Large intestine (tissue), 3 donors: ENCODE measurements around the gene PARD6G. TPM values are rescaled to one million over a fixed set of nuclear protein-coding genes. Genes with fewer than 3 reads are reported as not detected.
"Not testable (repeated sequence)": the region's sequence is repeated elsewhere in the genome, so short reads cannot be mapped to it uniquely, and the experiment has no call there.

ENCODE experiments used
- DNase-seq, 2 donors: peaks; one replicate each; pipeline versions ENCODE4 v3.0.0 to v3.0.0-alpha.2; 2013
- H3K27ac ChIP-seq: one replicate; pipeline ENCODE4 v1.5.1; 2013; ENCODE audit warnings: low read length
- H3K27me3 ChIP-seq: 2 replicates; pipeline ENCODE4 v1.6.1; 2013; ENCODE audit warnings: low read length; ENCODE audit not compliant: control insufficient read depth, insufficient read depth
- H3K36me3 ChIP-seq: 2 replicates; pipeline ENCODE4 v1.6.1; 2013; ENCODE audit warnings: low read length; ENCODE audit not compliant: control insufficient read depth, insufficient read depth
- H3K4me1 ChIP-seq: one replicate; pipeline ENCODE4 v1.6.1; 2013; ENCODE audit warnings: low read length; ENCODE audit not compliant: control insufficient read depth, insufficient read depth
- H3K4me3 ChIP-seq: one replicate; pipeline ENCODE4 v1.5.1; 2013; ENCODE audit warnings: low read length
- H3K9me3 ChIP-seq: one replicate; pipeline ENCODE4 v1.6.1; 2013; ENCODE audit warnings: mild to moderate bottlenecking, low read depth, low read length, moderate library complexity; ENCODE audit not compliant: control insufficient read depth
- WGBS: methylation state at CpG from one replicate; pipeline ENCODE4 v1.1.5; 2013; ENCODE audit warnings: low lambda C conversion rate; ENCODE audit not compliant: insufficient coverage; 5-methylcytosine and 5-hydroxymethylcytosine counted together
- polyA plus RNA-seq: library from polyadenylated mRNA; unstranded; fragments of 120-200 nt; gene quantifications from one replicate; pipeline ENCODE4 v1.2.1, GENCODE V29; 2013

Gene PARD6G
- polyA plus RNA-seq, 1 donor: 7.4 TPM

GRCh38 chr18:80229766-80230745, 17.3 kb downstream of the PARD6G start:
- no peak for DNase-seq
- no peaks in the 10 kb centered on the region for H3K36me3 ChIP-seq
- H3K27ac ChIP-seq: no peak overlapping the region
- no peak overlapping the region for H3K4me3 ChIP-seq
- WGBS: no CpG with 5 or more reads among the region's 22 CpGs
- no peaks in the 10 kb centered on the region for H3K27me3 ChIP-seq
- H3K9me3 ChIP-seq: no peaks in the 10 kb centered on the region
- no peaks in the 10 kb centered on the region for H3K4me1 ChIP-seq

- no CpG with 5 or more reads among the region's 3 CpGs for WGBS
- no peak for DNase-seq
- no peaks in the 10 kb centered on the region for H3K4me1 ChIP-seq
- H3K36me3 ChIP-seq: no peaks in the 10 kb centered on the region
- H3K27ac ChIP-seq: no peak overlapping the region
- H3K27me3 ChIP-seq: no peaks in the 10 kb centered on the region
- H3K4me3 ChIP-seq: no peak overlapping the region
- no peaks in the 10 kb centered on the region for H3K9me3 ChIP-seq
Observed at GRCh38 chr18:80229363-80229762, 18.0 kb downstream of the PARD6G start.

GRCh38 chr18:80228051-80228848, 19.1 kb downstream of the PARD6G start:
- Histone ChIP-seq H3K36me3 (no peaks in the 10 kb centered on the region), H3K27me3 (no peaks in the 10 kb centered on the region), H3K4me3 (no peak overlapping the region), H3K27ac (no peak overlapping the region), H3K9me3 (no peaks in the 10 kb centered on the region), H3K4me1 (no peaks in the 10 kb centered on the region)
- no CpG with 5 or more reads among the region's 18 CpGs for WGBS
- no peak for DNase-seq

GRCh38 chr18:80227472-80227871, 19.8 kb downstream of the PARD6G start:
- Histone ChIP-seq H3K4me3 (no peak overlapping the region), H3K9me3 (no peaks in the 10 kb centered on the region), H3K4me1 (no peaks in the 10 kb centered on the region), H3K36me3 (no peaks in the 10 kb centered on the region), H3K27ac (no peak overlapping the region), H3K27me3 (no peaks in the 10 kb centered on the region)
- no CpG with 5 or more reads among the region's 5 CpGs for WGBS
- DNase-seq: no peak

- Histone ChIP-seq H3K9me3 (no peaks in the 10 kb centered on the region), H3K4me3 (no peak overlapping the region), H3K27ac (no peak overlapping the region), H3K4me1 (no peaks in the 10 kb centered on the region), H3K27me3 (no peaks in the 10 kb centered on the region), H3K36me3 (no peaks in the 10 kb centered on the region)
- no peak for DNase-seq
- WGBS: no CpG with 5 or more reads among the region's 4 CpGs
Observed at GRCh38 chr18:80225685-80226084, 21.6 kb downstream of the PARD6G start.

- no peak overlapping the region for H3K27ac ChIP-seq
- no peak overlapping the region for H3K4me3 ChIP-seq
- no peak for DNase-seq
- no peaks in the 10 kb centered on the region for H3K27me3 ChIP-seq
- WGBS: no CpG with 5 or more reads among the region's 4 CpGs
- H3K4me1 ChIP-seq: no peaks in the 10 kb centered on the region
- no peaks in the 10 kb centered on the region for H3K36me3 ChIP-seq
- H3K9me3 ChIP-seq: no peaks in the 10 kb centered on the region
Observed at GRCh38 chr18:80223581-80224148, 23.6 kb downstream of the PARD6G start.

- H3K27ac ChIP-seq, H3K9me3 ChIP-seq, H3K4me3 ChIP-seq, DNase-seq, H3K4me1 ChIP-seq, H3K27me3 ChIP-seq, H3K36me3 ChIP-seq: not testable (repeated sequence)
- 40% methylated on average over 1 of the region's 4 CpGs for WGBS
Observed at GRCh38 chr18:80219488-80219887, 27.8 kb downstream of the PARD6G start.

- no peak overlapping the region for H3K4me3 ChIP-seq
- DNase-seq: no peak
- H3K36me3 ChIP-seq: no peaks in the 10 kb centered on the region
- no peaks in the 10 kb centered on the region for H3K27me3 ChIP-seq
- no CpG with 5 or more reads among the region's 10 CpGs for WGBS
- no peaks in the 10 kb centered on the region for H3K4me1 ChIP-seq
- no peak overlapping the region for H3K27ac ChIP-seq
- H3K9me3 ChIP-seq: no peaks in the 10 kb centered on the region
Observed at GRCh38 chr18:80218341-80219227, 28.7 kb downstream of the PARD6G start.

- no peak for DNase-seq
- Histone ChIP-seq H3K9me3 (no peaks in the 10 kb centered on the region), H3K36me3 (no peaks in the 10 kb centered on the region), H3K27ac (no peak overlapping the region), H3K27me3 (no peaks in the 10 kb centered on the region), H3K4me1 (no peaks in the 10 kb centered on the region), H3K4me3 (no peak overlapping the region)
- 73% methylated on average over 2 of the region's 2 CpGs for WGBS
Observed at GRCh38 chr18:80213182-80213581, 34.1 kb downstream of the PARD6G start.
